ENCODE results near the gene C12orf42. TPM values are rescaled to one million over a fixed set of nuclear protein-coding genes. Genes with fewer than 3 reads are reported as not detected.

The C12orf42 gene
- total RNA-seq, 4 donors from 2014 or later, result 18.2 TPM; not detected in 3

GRCh38 chr12:103353913-103354312 is 141.9 kb downstream of the C12orf42 start:
- Histone ChIP-seq H3K4me3 (no peak overlapping the region), H3K27ac (no peak overlapping the region), H3K27me3 (no peaks in the 10 kb centered on the region), H3K4me1 (no peaks in the 10 kb centered on the region), H3K36me3 (no peaks in the 10 kb centered on the region), H3K9me3 (no peaks in the 10 kb centered on the region)
- DNase-seq, result no peak
- no peak for TF ChIP-seq CTCF (IDR thresholded peaks at IDR 0.05)
- TF ChIP-seq POLR2A (IDR thresholded peaks at IDR 0.05), result no peak

- Histone ChIP-seq H3K27me3 (no peaks in the 10 kb centered on the region), H3K4me1 (no peaks in the 10 kb centered on the region), H3K4me3 (no peak overlapping the region), H3K9me3 (no peaks in the 10 kb centered on the region), H3K36me3 (no peaks in the 10 kb centered on the region), H3K27ac (no peak overlapping the region)
- TF ChIP-seq CTCF (IDR thresholded peaks at IDR 0.05) (no peak), POLR2A (IDR thresholded peaks at IDR 0.05) (no peak)
- DNase-seq, result no peak
These were observed 145.7 kb downstream of the C12orf42 start for GRCh38 chr12:103350116-103350515.

DNA sequence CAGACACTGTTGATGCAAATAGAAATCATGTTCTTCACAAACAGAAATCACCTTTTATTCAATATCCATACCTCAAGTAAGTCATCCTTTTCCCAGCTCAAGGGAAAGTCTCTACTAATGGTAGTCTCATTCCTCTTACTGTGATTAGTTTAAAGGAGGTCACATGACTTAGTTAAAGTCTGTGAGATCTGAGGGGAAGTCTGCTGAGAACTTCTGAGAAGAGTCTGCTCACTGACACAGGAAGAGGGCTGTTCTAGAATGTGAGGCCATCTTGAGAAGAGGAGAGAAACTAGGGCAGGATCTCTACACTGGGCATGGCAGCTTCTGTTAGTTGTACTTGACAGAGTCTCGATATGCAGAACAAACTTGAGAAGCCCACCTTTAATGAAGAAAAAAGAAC is 146.8 kb downstream of the C12orf42 start:
- Histone ChIP-seq H3K27ac (no peak overlapping the region), H3K27me3 (no peaks in the 10 kb centered on the region), H3K4me3 (no peak overlapping the region), H3K36me3 (no peaks in the 10 kb centered on the region), H3K4me1 (no peaks in the 10 kb centered on the region), H3K9me3 (no peaks in the 10 kb centered on the region)
- no peak for DNase-seq
- TF ChIP-seq POLR2A (IDR thresholded peaks at IDR 0.05) (no peak), CTCF (IDR thresholded peaks at IDR 0.05) (no peak)

DNA sequence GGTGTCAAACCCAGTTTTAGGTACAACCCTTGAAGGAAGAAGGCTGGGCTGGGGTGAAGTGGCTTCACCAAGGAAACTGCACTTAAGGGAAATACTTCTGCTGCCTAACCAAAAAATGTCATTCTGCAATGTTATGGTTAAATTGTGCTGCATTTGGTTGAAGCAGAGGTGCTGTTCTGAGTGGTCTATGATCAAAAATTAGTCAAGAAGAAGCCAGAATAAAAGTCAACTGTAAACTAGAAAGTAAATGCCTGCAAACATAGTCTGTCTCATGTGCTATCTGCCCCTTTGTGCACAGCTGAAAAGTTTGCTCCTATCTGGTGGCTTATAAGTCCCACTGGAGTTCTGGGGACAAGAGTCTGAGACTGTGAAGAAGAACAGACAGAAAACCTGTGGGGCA is 158.8 kb downstream of the C12orf42 start:
- no peak overlapping the region for H3K27ac ChIP-seq
- no peaks in the 10 kb centered on the region for H3K9me3 ChIP-seq
- no peaks in the 10 kb centered on the region for H3K4me1 ChIP-seq
- no peaks in the 10 kb centered on the region for H3K36me3 ChIP-seq
- H3K27me3 ChIP-seq, result no peaks in the 10 kb centered on the region
- H3K4me3 ChIP-seq, result no peak overlapping the region
- TF ChIP-seq POLR2A (IDR thresholded peaks at IDR 0.05), result no peak
- TF ChIP-seq CTCF (IDR thresholded peaks at IDR 0.05), result no peak
- DNase-seq, result no peak

DNA sequence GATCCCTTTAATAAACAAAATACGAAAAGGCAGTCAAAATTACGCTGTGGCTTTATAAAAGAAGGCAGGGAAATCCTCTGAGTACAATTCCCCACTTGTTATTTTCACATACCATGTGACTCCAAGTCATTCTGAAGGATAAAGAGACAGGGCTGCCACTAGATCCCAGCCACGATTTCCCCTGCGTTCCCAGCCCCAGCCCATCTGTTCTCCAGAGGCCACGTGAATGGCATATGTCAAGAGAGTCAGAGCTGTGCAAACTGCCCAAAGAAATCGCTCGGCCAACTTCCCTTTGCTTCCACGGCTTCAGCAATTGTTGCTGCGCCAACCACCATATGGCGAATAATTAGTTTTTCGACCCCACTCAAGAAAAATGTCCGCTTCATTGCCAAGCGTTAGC is 161.3 kb downstream of the C12orf42 start:
- no peak for DNase-seq
- H3K27me3 ChIP-seq, result no peaks in the 10 kb centered on the region
- H3K27ac ChIP-seq, result no peak overlapping the region
- no peaks in the 10 kb centered on the region for H3K4me1 ChIP-seq
- no peaks in the 10 kb centered on the region for H3K36me3 ChIP-seq
- TF ChIP-seq POLR2A (IDR thresholded peaks at IDR 0.05) (no peak), CTCF (IDR thresholded peaks at IDR 0.05) (no peak)
- no peaks in the 10 kb centered on the region for H3K9me3 ChIP-seq
- no peak overlapping the region for H3K4me3 ChIP-seq

DNA sequence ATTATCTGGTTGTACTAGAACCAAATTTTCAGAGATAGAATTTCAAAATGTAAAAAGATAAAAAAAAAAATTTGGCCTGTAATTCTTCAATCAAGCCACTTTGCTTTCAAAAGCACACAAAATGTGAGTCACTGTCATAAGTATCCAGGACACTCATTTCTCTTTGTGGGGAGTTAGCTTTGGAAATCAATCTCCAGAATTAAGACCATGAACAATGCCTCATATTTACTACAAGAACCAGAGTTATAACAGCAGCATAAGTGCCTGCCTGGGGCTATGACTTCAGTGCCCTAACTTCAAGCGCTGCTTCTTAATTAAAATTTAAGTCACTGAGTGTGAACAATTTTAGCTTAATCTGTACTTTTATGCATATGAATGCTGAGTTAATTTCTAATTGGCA is 162.1 kb downstream of the C12orf42 start:
- no peaks in the 10 kb centered on the region for H3K27me3 ChIP-seq
- no peak for DNase-seq
- no peak overlapping the region for H3K4me3 ChIP-seq
- no peak overlapping the region for H3K27ac ChIP-seq
- H3K36me3 ChIP-seq, result no peaks in the 10 kb centered on the region
- TF ChIP-seq POLR2A (IDR thresholded peaks at IDR 0.05) (no peak), CTCF (IDR thresholded peaks at IDR 0.05) (no peak)
- no peaks in the 10 kb centered on the region for H3K4me1 ChIP-seq
- no peaks in the 10 kb centered on the region for H3K9me3 ChIP-seq

All from Peyer's patch (tissue), 4 donors.